Smooth muscle cell (in vitro differentiated cells): Measurements from ENCODE around the gene CCDC92. TPM values are rescaled to one million over a fixed set of nuclear protein-coding genes. Genes with fewer than 3 reads are reported as not detected.

Source experiments
- DNase-seq: peaks from one replicate; lab custom pipeline; 2025; ENCODE audit not compliant: unreplicated experiment; lab: John Stamatoyannopoulos, UW
- H2AFZ ChIP-seq: fragments of 200-600 bp; sonication (generic); 2 replicates; pipeline ENCODE4 v1.6.0; 2016; ENCODE audit warnings: antibody characterized with exemption, low read depth, mild to moderate bottlenecking
- H3F3A ChIP-seq: fragments of 200-600 bp; sonication (generic); 2 replicates; pipeline ENCODE4 v1.6.0; 2017; ENCODE audit warnings: antibody characterized with exemption, low read depth
- H3K27ac ChIP-seq: fragments of 200-600 bp; sonication (generic); 2 replicates; pipeline ENCODE4 v1.5.1; 2016; ENCODE audit warnings: low read depth, mild to moderate bottlenecking
- H3K27me3 ChIP-seq: fragments of 200-600 bp; sonication (generic); 2 replicates; pipeline ENCODE4 v1.6.1; 2016; ENCODE audit warnings: low read depth, mild to moderate bottlenecking
- H3K36me3 ChIP-seq: fragments of 200-600 bp; sonication (generic); 2 replicates; pipeline ENCODE4 v1.5.1; 2016; ENCODE audit warnings: low read depth
- H3K4me1 ChIP-seq: fragments of 200-600 bp; sonication (generic); 2 replicates; pipeline ENCODE4 v1.5.1; 2016; ENCODE audit warnings: low read depth
- H3K4me2 ChIP-seq: fragments of 200-600 bp; sonication (generic); 2 replicates; pipeline ENCODE4 v1.6.0; 2016; ENCODE audit warnings: mild to moderate bottlenecking
- H3K4me3 ChIP-seq: fragments of 200-600 bp; sonication (generic); 2 replicates; pipeline ENCODE4 v1.5.1; 2016; ENCODE audit warnings: mild to moderate bottlenecking
- H3K79me2 ChIP-seq: fragments of 200-600 bp; sonication (generic); 2 replicates; pipeline ENCODE4 v1.6.0; 2016; ENCODE audit warnings: low read depth, mild to moderate bottlenecking
- H3K9ac ChIP-seq: fragments of 200-600 bp; sonication (generic); 2 replicates; pipeline ENCODE4 v1.6.0; 2016; ENCODE audit warnings: low read depth
- H3K9me3 ChIP-seq: fragments of 200-600 bp; sonication (generic); replicated peaks from 2 replicates; pipeline ENCODE4 v1.5.1; 2016; ENCODE audit warnings: low read depth
- H4K20me1 ChIP-seq: fragments of 200-600 bp; sonication (generic); 2 replicates; pipeline ENCODE4 v1.6.0; 2016; ENCODE audit warnings: low read depth
- CTCF ChIP-seq: fragments of 200-600 bp; sonication (generic); IDR thresholded peaks from 2 replicates; pipeline ENCODE4 v1.5.1; 2017; ENCODE audit warnings: borderline replicate concordance, mild to moderate bottlenecking, antibody characterized with exemption; ENCODE audit not compliant: insufficient read depth, poor library complexity, severe bottlenecking
- WGBS: methylation state at CpG from one replicate; pipeline ENCODE4 v1.1.7; 2016; ENCODE audit warnings: low lambda C conversion rate; 5-methylcytosine and 5-hydroxymethylcytosine counted together
- polyA plus RNA-seq: library from polyadenylated mRNA; unstranded; fragments of >200 nt; fragmentation: Nextera tagmentation; extraction: Ambion mirVana; gene quantifications from 2 replicates; pipeline ENCODE4 v1.2.1, GENCODE V29; 2016
- total RNA-seq: library from RNA; depleted of rRNA; stranded (reverse); fragments of >200 nt; gene quantifications from 2 replicates; pipeline ENCODE4 v1.2.3, GENCODE V29; 2014

Gene CCDC92
- total and polyA plus RNA-seq, 2 experiments from 2014 or later, result 17.4 to 68.2 TPM

GRCh38 chr12:123950476-123951349 is 21.9 kb downstream of the CCDC92 start:
- Histone ChIP-seq H3K27ac (no peak overlapping the region), H3K4me2 (no peak overlapping the region), H3K27me3 (no peaks in the 10 kb centered on the region), H3K36me3 (no peaks in the 10 kb centered on the region), H3K9me3 (no peaks in the 10 kb centered on the region), H3K9ac (no peak overlapping the region), H2AFZ (no peak overlapping the region), H3K4me1 (no peaks in the 10 kb centered on the region), H3K4me3 (no peak overlapping the region), H3F3A (no peaks in the 10 kb centered on the region), H3K79me2 (peaks cover 32% of the 10 kb centered on the region), H4K20me1 (peaks cover 55% of the 10 kb centered on the region)
- no peak for TF ChIP-seq CTCF
- no peak for DNase-seq
- WGBS, result 94% methylated on average over 15 of the region's 15 CpGs

GRCh38 chr12:123949770-123950165 is 22.9 kb downstream of the CCDC92 start:
- Histone ChIP-seq H3K4me1 (no peaks in the 10 kb centered on the region), H3K4me3 (no peak overlapping the region), H3K9me3 (no peaks in the 10 kb centered on the region), H3K4me2 (no peak overlapping the region), H3K36me3 (no peaks in the 10 kb centered on the region), H3K27ac (no peak overlapping the region), H3K79me2 (peaks cover 32% of the 10 kb centered on the region), H3K27me3 (no peaks in the 10 kb centered on the region), H3K9ac (no peak overlapping the region), H3F3A (no peaks in the 10 kb centered on the region), H2AFZ (no peak overlapping the region), H4K20me1 (peaks cover 55% of the 10 kb centered on the region)
- WGBS, result 92% methylated on average over 15 of the region's 15 CpGs
- no peak for DNase-seq
- no peak for TF ChIP-seq CTCF

- Histone ChIP-seq H3K36me3 (no peaks in the 10 kb centered on the region), H3K9me3 (no peaks in the 10 kb centered on the region), H3F3A (no peaks in the 10 kb centered on the region), H3K79me2 (peaks cover 25% of the 10 kb centered on the region), H3K4me2 (no peak overlapping the region), H3K27ac (no peak overlapping the region), H3K9ac (no peak overlapping the region), H3K4me3 (no peak overlapping the region), H3K4me1 (no peaks in the 10 kb centered on the region), H2AFZ (no peak overlapping the region), H4K20me1 (peaks cover 55% of the 10 kb centered on the region), H3K27me3 (no peaks in the 10 kb centered on the region)
- WGBS, result 85% methylated on average over 19 of the region's 19 CpGs
- no peak for DNase-seq
- TF ChIP-seq CTCF, result no peak
These were observed 23.5 kb downstream of the CCDC92 start for GRCh38 chr12:123948796-123949769.
